Smooth muscle cell (in vitro differentiated cells): ENCODE measurements around the gene IL10. TPM values are rescaled to one million over a fixed set of nuclear protein-coding genes. Genes with fewer than 3 reads are reported as not detected.
"Not testable (repeated sequence)": the region's sequence is repeated elsewhere in the genome, so short reads cannot be mapped to it uniquely, and the experiment has no call there.

ENCODE experiments used
- DNase-seq: peaks from one replicate; lab custom pipeline; 2025; ENCODE audit not compliant: unreplicated experiment; lab: John Stamatoyannopoulos, UW
- H2AFZ ChIP-seq: fragments of 200-600 bp; sonication (generic); 2 replicates; pipeline ENCODE4 v1.6.0; 2016; ENCODE audit warnings: antibody characterized with exemption, low read depth, mild to moderate bottlenecking
- H3F3A ChIP-seq: fragments of 200-600 bp; sonication (generic); 2 replicates; pipeline ENCODE4 v1.6.0; 2017; ENCODE audit warnings: antibody characterized with exemption, low read depth
- H3K27ac ChIP-seq: fragments of 200-600 bp; sonication (generic); 2 replicates; pipeline ENCODE4 v1.5.1; 2016; ENCODE audit warnings: low read depth, mild to moderate bottlenecking
- H3K27me3 ChIP-seq: fragments of 200-600 bp; sonication (generic); 2 replicates; pipeline ENCODE4 v1.6.1; 2016; ENCODE audit warnings: low read depth, mild to moderate bottlenecking
- H3K36me3 ChIP-seq: fragments of 200-600 bp; sonication (generic); 2 replicates; pipeline ENCODE4 v1.5.1; 2016; ENCODE audit warnings: low read depth
- H3K4me1 ChIP-seq: fragments of 200-600 bp; sonication (generic); 2 replicates; pipeline ENCODE4 v1.5.1; 2016; ENCODE audit warnings: low read depth
- H3K4me2 ChIP-seq: fragments of 200-600 bp; sonication (generic); 2 replicates; pipeline ENCODE4 v1.6.0; 2016; ENCODE audit warnings: mild to moderate bottlenecking
- H3K4me3 ChIP-seq: fragments of 200-600 bp; sonication (generic); 2 replicates; pipeline ENCODE4 v1.5.1; 2016; ENCODE audit warnings: mild to moderate bottlenecking
- H3K79me2 ChIP-seq: fragments of 200-600 bp; sonication (generic); 2 replicates; pipeline ENCODE4 v1.6.0; 2016; ENCODE audit warnings: low read depth, mild to moderate bottlenecking
- H3K9ac ChIP-seq: fragments of 200-600 bp; sonication (generic); 2 replicates; pipeline ENCODE4 v1.6.0; 2016; ENCODE audit warnings: low read depth
- H3K9me3 ChIP-seq: fragments of 200-600 bp; sonication (generic); replicated peaks from 2 replicates; pipeline ENCODE4 v1.5.1; 2016; ENCODE audit warnings: low read depth
- H4K20me1 ChIP-seq: fragments of 200-600 bp; sonication (generic); 2 replicates; pipeline ENCODE4 v1.6.0; 2016; ENCODE audit warnings: low read depth
- CTCF ChIP-seq: fragments of 200-600 bp; sonication (generic); IDR thresholded peaks from 2 replicates; pipeline ENCODE4 v1.5.1; 2017; ENCODE audit warnings: borderline replicate concordance, mild to moderate bottlenecking, antibody characterized with exemption; ENCODE audit not compliant: insufficient read depth, poor library complexity, severe bottlenecking
- WGBS: methylation state at CpG from one replicate; pipeline ENCODE4 v1.1.7; 2016; ENCODE audit warnings: low lambda C conversion rate; 5-methylcytosine and 5-hydroxymethylcytosine counted together
- polyA plus RNA-seq: library from polyadenylated mRNA; unstranded; fragments of >200 nt; fragmentation: Nextera tagmentation; extraction: Ambion mirVana; gene quantifications from 2 replicates; pipeline ENCODE4 v1.2.1, GENCODE V29; 2016
- total RNA-seq: library from RNA; depleted of rRNA; stranded (reverse); fragments of >200 nt; gene quantifications from 2 replicates; pipeline ENCODE4 v1.2.3, GENCODE V29; 2014

The IL10 gene
- total and polyA plus RNA-seq, 2 experiments from 2014 or later: 1.2 to 2.2 TPM

- DNase-seq: peak; percentile 24
- H3K79me2 ChIP-seq: no peaks in the 10 kb centered on the region
- H3K4me2 ChIP-seq: peak overlapping the region; percentile 58
- TF ChIP-seq CTCF: no peak
- H3F3A ChIP-seq: peaks cover 13% of the 10 kb centered on the region
- H3K36me3 ChIP-seq: no peaks in the 10 kb centered on the region
- H3K27me3 ChIP-seq: no peaks in the 10 kb centered on the region
- 16% methylated on average over 8 of the region's 8 CpGs for WGBS
- peak overlapping the region; percentile 49 for H3K27ac ChIP-seq
- H3K9ac ChIP-seq: no peak overlapping the region
- no peaks in the 10 kb centered on the region for H3K9me3 ChIP-seq
- no peak overlapping the region for H3K4me3 ChIP-seq
- H4K20me1 ChIP-seq: no peaks in the 10 kb centered on the region
- no peak overlapping the region for H2AFZ ChIP-seq
- peaks cover 23% of the 10 kb centered on the region for H3K4me1 ChIP-seq
These were observed 5.9 kb downstream of the IL10 start for GRCh38 chr1:206766251-206766856.

- H3K9me3 ChIP-seq, H2AFZ ChIP-seq, DNase-seq, H4K20me1 ChIP-seq, H3K4me3 ChIP-seq, H3K36me3 ChIP-seq, H3K27me3 ChIP-seq, H3K9ac ChIP-seq, H3K79me2 ChIP-seq: not testable (repeated sequence)
- Histone ChIP-seq H3K27ac (peak overlapping the region; percentile 49), H3K4me2 (peak overlapping the region; percentile 58), H3F3A (peaks cover 13% of the 10 kb centered on the region), H3K4me1 (peaks cover 18% of the 10 kb centered on the region)
- 96% methylated on average over 1 of the region's 1 CpG for WGBS
These were observed 6.5 kb downstream of the IL10 start for GRCh38 chr1:206765771-206766170.

GRCh38 chr1:206762741-206763364 lies 9.4 kb downstream of the IL10 start:
- not testable (repeated sequence) for H2AFZ ChIP-seq, H3K4me2 ChIP-seq, H3K9me3 ChIP-seq, DNase-seq, H3K4me3 ChIP-seq, H3K27me3 ChIP-seq, H4K20me1 ChIP-seq, H3K9ac ChIP-seq, H3K27ac ChIP-seq, H3K79me2 ChIP-seq, H3K4me1 ChIP-seq, H3K36me3 ChIP-seq
- H3F3A ChIP-seq: peaks cover 13% of the 10 kb centered on the region
- 92% methylated on average over 11 of the region's 12 CpGs for WGBS

GRCh38 chr1:206761159-206761768 lies 11.0 kb downstream of the IL10 start:
- DNase-seq: no peak
- Histone ChIP-seq H3K27me3 (no peaks in the 10 kb centered on the region), H3K4me1 (peaks cover 7% of the 10 kb centered on the region), H3K4me3 (no peak overlapping the region), H3F3A (peaks cover 5% of the 10 kb centered on the region), H3K27ac (no peak overlapping the region), H3K4me2 (no peak overlapping the region), H3K36me3 (no peaks in the 10 kb centered on the region), H3K9ac (no peak overlapping the region), H4K20me1 (no peaks in the 10 kb centered on the region), H2AFZ (no peak overlapping the region), H3K79me2 (no peaks in the 10 kb centered on the region), H3K9me3 (no peaks in the 10 kb centered on the region)
- 78% methylated on average over 6 of the region's 6 CpGs for WGBS
- TF ChIP-seq CTCF: peak; percentile 41
